Measurements from ENCODE around the gene ADORA3. TPM values are rescaled to one million over a fixed set of nuclear protein-coding genes. Genes with fewer than 3 reads are reported as not detected.

The ADORA3 gene
- total and polyA plus RNA-seq, 2 donors, result 5.8 to 11.0 TPM

DNA sequence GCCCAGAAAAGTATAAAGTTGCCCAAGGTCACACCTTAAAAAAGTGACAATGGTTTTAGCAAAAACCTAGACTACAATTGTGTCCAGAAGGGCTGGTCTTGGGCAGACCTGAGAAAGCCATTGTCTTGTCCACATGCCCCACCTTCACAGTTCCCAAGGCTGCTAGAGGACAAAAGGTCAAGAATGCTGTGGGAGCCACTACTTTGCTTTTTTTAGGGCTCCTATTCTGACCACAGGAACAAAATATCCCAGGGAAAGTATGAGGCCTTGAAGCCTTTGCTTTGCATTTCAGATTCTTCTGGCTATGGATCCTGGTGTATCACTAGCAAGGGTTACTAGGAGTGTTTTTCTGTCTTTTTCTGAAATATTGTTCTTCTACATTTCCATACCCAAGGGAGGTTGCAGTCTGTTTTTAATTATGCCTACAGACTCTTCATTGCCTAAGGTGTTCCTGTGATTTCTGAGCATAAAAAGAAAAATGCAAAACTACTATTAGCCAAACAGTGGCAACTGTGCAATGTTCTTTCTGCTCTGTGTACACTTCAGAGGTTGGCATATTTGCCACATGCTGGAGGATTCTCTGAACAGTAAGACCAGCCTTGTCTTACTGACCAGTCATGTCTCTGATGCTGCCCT is 18.9 kb downstream of the ADORA3 start:
- no peak for DNase-seq (ENCODE audit: low read depth in 6 of 9, low spot score in 9 of 9)
- no peaks in the 10 kb centered on the region for H3K27me3 ChIP-seq (ENCODE audit: control insufficient read depth in 2 of 2, insufficient read depth in 1 of 2, low read length in 1 of 2)
- no peak overlapping the region for H3K27ac ChIP-seq (ENCODE audit: low read depth in 1 of 2, low read length in 1 of 2)
- no peaks in the 10 kb centered on the region for H3K36me3 ChIP-seq (ENCODE audit: control insufficient read depth in 2 of 2, insufficient read depth in 2 of 2, low read length in 1 of 2)
- no peaks in the 10 kb centered on the region for H3K9me3 ChIP-seq (ENCODE audit: control insufficient read depth in 2 of 2, insufficient read depth in 1 of 2, low read length in 1 of 2)
- H3K4me3 ChIP-seq (ENCODE audit: low read length in 2 of 2), result no peak overlapping the region
- peaks cover 0 to 5% of the 10 kb centered on the region in 2 donors for H3K4me1 ChIP-seq (ENCODE audit: control insufficient read depth in 2 of 2, insufficient read depth in 2 of 2, low read length in 2 of 2)

DNA sequence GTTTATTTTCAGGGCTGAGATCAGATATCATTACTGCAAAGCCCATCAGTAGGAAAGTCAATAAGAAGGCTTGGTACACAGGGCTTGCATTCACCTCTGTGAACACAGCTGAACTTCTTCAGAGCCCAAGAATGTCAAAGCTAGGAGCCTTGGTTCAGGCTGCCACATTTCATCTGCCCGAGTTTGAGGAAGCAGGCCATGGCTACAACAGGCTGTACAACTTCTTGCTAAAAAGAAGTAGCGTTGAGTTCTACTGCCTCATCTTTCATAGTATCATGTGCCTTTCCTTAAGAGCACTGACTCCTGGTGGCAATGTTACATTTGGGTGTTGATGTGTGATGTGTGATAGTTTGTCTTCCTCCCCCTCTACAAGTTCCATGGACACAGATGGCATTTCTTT is 19.6 kb downstream of the ADORA3 start:
- Histone ChIP-seq H3K27ac (ENCODE audit: low read depth in 1 of 2, low read length in 1 of 2) (no peak overlapping the region), H3K36me3 (ENCODE audit: control insufficient read depth in 2 of 2, insufficient read depth in 2 of 2, low read length in 1 of 2) (no peaks in the 10 kb centered on the region), H3K4me3 (ENCODE audit: low read length in 2 of 2) (no peak overlapping the region), H3K27me3 (ENCODE audit: control insufficient read depth in 2 of 2, insufficient read depth in 1 of 2, low read length in 1 of 2) (no peaks in the 10 kb centered on the region), H3K9me3 (ENCODE audit: control insufficient read depth in 2 of 2, insufficient read depth in 1 of 2, low read length in 1 of 2) (no peaks in the 10 kb centered on the region), H3K4me1 (ENCODE audit: control insufficient read depth in 2 of 2, insufficient read depth in 2 of 2, low read length in 2 of 2) (peaks cover 0 to 5% of the 10 kb centered on the region in 2 donors)
- DNase-seq (ENCODE audit: low read depth in 6 of 9, low spot score in 9 of 9), result no peak
- 60% methylated on average over 2 of the region's 2 CpGs for WGBS

DNA sequence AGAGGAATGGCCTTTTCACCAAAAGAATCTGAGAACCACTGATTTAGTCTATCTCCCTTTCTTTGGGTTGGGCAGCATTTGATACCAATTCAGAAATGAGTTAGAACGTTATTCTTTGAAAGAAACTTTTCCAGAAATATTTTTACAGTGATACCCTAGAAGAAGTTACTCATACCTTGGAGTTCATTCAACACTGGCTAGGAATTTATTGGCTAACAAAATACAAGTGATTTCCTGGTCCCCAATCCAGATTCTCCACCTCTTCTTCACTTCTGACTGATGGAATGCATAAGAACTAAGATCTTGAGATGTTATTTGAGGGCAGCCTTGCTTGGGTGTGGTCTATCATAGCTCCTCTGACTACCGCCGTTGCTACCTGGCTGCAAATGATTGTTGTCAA is 20.3 kb downstream of the ADORA3 start:
- no peak overlapping the region for H3K4me3 ChIP-seq (ENCODE audit: low read length in 2 of 2)
- no peaks in the 10 kb centered on the region for H3K27me3 ChIP-seq (ENCODE audit: control insufficient read depth in 2 of 2, insufficient read depth in 1 of 2, low read length in 1 of 2)
- WGBS, result 80% methylated on average over 3 of the region's 3 CpGs
- H3K9me3 ChIP-seq (ENCODE audit: control insufficient read depth in 2 of 2, insufficient read depth in 1 of 2, low read length in 1 of 2), result no peaks in the 10 kb centered on the region
- H3K36me3 ChIP-seq (ENCODE audit: control insufficient read depth in 2 of 2, insufficient read depth in 2 of 2, low read length in 1 of 2), result no peaks in the 10 kb centered on the region
- no peak overlapping the region for H3K27ac ChIP-seq (ENCODE audit: low read depth in 1 of 2, low read length in 1 of 2)
- H3K4me1 ChIP-seq (ENCODE audit: control insufficient read depth in 2 of 2, insufficient read depth in 2 of 2, low read length in 2 of 2), result peaks cover 0 to 6% of the 10 kb centered on the region in 2 donors
- DNase-seq (ENCODE audit: low read depth in 6 of 9, low spot score in 9 of 9), result no peak

DNA sequence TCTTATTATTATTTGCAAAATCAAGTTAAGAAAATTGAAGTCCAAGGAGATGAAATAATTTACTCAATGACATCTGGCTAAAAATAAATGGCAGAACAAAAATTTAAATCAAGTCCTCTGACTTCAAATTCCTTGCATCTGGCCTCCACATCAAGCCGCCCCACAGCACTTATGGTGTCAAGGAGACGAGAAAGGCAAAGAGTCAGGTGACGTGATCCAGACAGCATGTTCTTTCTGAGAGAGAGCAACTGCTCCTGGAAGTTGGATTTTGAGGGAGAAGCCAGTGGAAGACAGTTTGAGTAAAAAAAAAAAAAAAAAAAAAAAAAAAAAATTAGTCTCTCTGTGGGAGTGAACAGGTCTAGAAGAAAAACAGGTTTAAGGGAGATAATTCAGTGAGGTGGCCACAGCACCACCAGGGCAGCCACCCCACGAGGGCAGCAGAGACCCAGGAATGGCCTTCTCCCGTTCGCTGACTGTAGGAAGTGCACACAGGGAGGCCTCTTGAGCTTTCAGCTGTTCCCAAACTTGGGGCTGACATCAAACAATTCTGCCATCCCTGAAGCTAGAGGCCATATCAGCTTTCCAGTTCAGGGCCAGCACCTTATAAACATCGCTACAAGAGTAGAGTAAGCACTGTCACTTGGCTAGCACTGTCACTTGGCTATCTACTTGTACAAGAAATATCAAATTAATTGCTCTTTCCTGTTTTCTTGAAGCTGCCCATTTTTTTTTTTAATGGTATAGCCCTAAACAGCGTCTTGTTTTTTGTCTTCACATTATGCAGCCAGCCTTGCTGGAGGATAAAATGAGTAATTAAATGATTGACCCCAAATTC is 21.8 kb downstream of the ADORA3 start:
- H3K4me3 ChIP-seq (ENCODE audit: low read length in 2 of 2), result no peak overlapping the region
- H3K27me3 ChIP-seq (ENCODE audit: control insufficient read depth in 2 of 2, insufficient read depth in 1 of 2, low read length in 1 of 2), result no peaks in the 10 kb centered on the region
- H3K4me1 ChIP-seq (ENCODE audit: control insufficient read depth in 2 of 2, insufficient read depth in 2 of 2, low read length in 2 of 2), result peaks cover 7 to 22% of the 10 kb centered on the region in 2 donors
- peak in 4 of 9 donors; percentile 37 to 71 (median 58) for DNase-seq (ENCODE audit: low read depth in 6 of 9, low spot score in 9 of 9)
- no peaks in the 10 kb centered on the region for H3K9me3 ChIP-seq (ENCODE audit: control insufficient read depth in 2 of 2, insufficient read depth in 1 of 2, low read length in 1 of 2)
- 52% methylated on average over 8 of the region's 8 CpGs for WGBS
- no peak overlapping the region for H3K27ac ChIP-seq (ENCODE audit: low read depth in 1 of 2, low read length in 1 of 2)
- no peaks in the 10 kb centered on the region for H3K36me3 ChIP-seq (ENCODE audit: control insufficient read depth in 2 of 2, insufficient read depth in 2 of 2, low read length in 1 of 2)

DNA sequence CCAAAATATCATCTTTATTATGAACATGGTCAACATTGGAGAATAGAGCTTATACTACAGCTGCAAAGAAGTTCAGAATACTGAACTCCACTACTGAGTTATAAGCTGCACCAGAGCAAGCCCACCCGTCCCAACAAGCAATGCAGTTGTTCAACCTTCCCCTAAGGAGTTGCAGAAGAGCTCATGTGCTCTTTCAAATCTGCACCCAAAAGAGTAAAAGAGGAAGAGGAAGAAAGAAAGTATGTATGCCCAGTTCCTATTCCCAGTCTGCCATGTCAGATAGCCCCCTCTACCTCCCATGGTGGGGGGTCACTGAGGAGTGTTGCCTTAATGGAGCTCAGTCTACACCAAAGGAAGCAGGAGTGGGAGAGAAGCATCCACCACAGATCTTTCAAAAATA is 22.8 kb downstream of the ADORA3 start:
- Histone ChIP-seq H3K9me3 (ENCODE audit: control insufficient read depth in 2 of 2, insufficient read depth in 1 of 2, low read length in 1 of 2) (no peaks in the 10 kb centered on the region), H3K4me1 (ENCODE audit: control insufficient read depth in 2 of 2, insufficient read depth in 2 of 2, low read length in 2 of 2) (peaks cover 12 to 31% of the 10 kb centered on the region in 2 donors), H3K27me3 (ENCODE audit: control insufficient read depth in 2 of 2, insufficient read depth in 1 of 2, low read length in 1 of 2) (no peaks in the 10 kb centered on the region), H3K36me3 (ENCODE audit: control insufficient read depth in 2 of 2, insufficient read depth in 2 of 2, low read length in 1 of 2) (no peaks in the 10 kb centered on the region), H3K27ac (ENCODE audit: low read depth in 1 of 2, low read length in 1 of 2) (no peak overlapping the region), H3K4me3 (ENCODE audit: low read length in 2 of 2) (no peak overlapping the region)
- DNase-seq (ENCODE audit: low read depth in 6 of 9, low spot score in 9 of 9), result no peak
- WGBS, result 89% methylated on average over 1 of the region's 1 CpG

DNA sequence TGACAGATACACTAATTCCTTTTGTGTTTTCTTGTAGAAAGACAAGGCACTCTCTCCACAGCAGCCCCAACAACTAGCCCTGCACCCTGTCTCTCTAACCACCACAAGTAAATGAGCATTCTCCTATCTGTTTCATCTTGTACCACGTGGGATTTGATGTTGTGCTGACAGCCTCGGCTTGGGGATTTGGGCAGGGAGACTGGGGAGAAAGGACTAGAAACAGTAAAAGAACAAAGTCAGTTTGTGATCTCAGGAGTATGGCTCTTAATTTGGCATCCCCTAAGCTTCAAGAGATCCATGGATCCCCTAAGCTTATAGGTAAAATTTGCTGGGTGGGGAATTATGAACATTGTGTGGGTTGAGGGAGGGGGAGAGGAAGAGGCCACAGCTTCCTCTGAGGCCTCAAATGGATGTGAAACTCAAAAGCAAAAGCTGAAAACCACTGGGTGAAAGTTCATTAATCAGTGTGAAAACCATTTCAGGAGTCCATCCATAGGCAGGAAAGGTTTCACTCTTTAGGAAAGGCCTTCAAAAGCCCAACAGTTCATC is 26.6 kb downstream of the ADORA3 start:
- peak in 8 of 9 donors; percentile 32 to 85 (median 58) for DNase-seq (ENCODE audit: low read depth in 6 of 9, low spot score in 9 of 9)
- Histone ChIP-seq H3K4me3 (ENCODE audit: low read length in 2 of 2) (no peak overlapping the region), H3K27me3 (ENCODE audit: control insufficient read depth in 2 of 2, insufficient read depth in 1 of 2, low read length in 1 of 2) (no peaks in the 10 kb centered on the region), H3K36me3 (ENCODE audit: control insufficient read depth in 2 of 2, insufficient read depth in 2 of 2, low read length in 1 of 2) (no peaks in the 10 kb centered on the region), H3K27ac (ENCODE audit: low read depth in 1 of 2, low read length in 1 of 2) (peak overlapping the region; percentile 80 to 85), H3K4me1 (ENCODE audit: control insufficient read depth in 2 of 2, insufficient read depth in 2 of 2, low read length in 2 of 2) (peaks cover 15 to 47% of the 10 kb centered on the region in 2 donors), H3K9me3 (ENCODE audit: control insufficient read depth in 2 of 2, insufficient read depth in 1 of 2, low read length in 1 of 2) (no peaks in the 10 kb centered on the region)
- WGBS, result 4% methylated on average over 2 of the region's 2 CpGs

DNA sequence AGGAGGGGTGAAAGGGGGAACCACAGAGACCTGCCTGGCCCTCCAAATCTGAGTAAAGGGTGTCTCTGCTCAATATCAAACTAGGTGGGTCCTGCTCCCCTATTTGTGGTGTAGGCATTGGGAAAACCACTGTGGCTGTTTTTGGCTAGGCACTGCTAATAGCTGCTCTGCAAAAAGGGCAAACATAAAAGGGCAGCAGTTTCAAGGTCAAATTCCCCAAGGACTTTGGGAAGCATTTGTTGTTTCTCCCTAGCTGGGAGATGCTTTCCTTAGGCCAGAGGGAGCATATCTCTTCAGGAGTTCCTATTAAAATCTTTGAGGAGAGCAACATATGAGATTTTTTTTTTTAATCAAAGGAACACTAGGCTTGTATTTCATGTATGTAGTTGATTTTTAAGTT is 27.2 kb downstream of the ADORA3 start:
- H3K27me3 ChIP-seq (ENCODE audit: control insufficient read depth in 2 of 2, insufficient read depth in 1 of 2, low read length in 1 of 2), result no peaks in the 10 kb centered on the region
- no peaks in the 10 kb centered on the region for H3K36me3 ChIP-seq (ENCODE audit: control insufficient read depth in 2 of 2, insufficient read depth in 2 of 2, low read length in 1 of 2)
- H3K9me3 ChIP-seq (ENCODE audit: control insufficient read depth in 2 of 2, insufficient read depth in 1 of 2, low read length in 1 of 2), result no peaks in the 10 kb centered on the region
- H3K27ac ChIP-seq (ENCODE audit: low read depth in 1 of 2, low read length in 1 of 2), result peak overlapping the region; percentile 36 to 85
- H3K4me1 ChIP-seq (ENCODE audit: control insufficient read depth in 2 of 2, insufficient read depth in 2 of 2, low read length in 2 of 2), result peaks cover 17 to 48% of the 10 kb centered on the region in 2 donors
- H3K4me3 ChIP-seq (ENCODE audit: low read length in 2 of 2), result no peak overlapping the region
- no peak for DNase-seq (ENCODE audit: low read depth in 6 of 9, low spot score in 9 of 9)

DNA sequence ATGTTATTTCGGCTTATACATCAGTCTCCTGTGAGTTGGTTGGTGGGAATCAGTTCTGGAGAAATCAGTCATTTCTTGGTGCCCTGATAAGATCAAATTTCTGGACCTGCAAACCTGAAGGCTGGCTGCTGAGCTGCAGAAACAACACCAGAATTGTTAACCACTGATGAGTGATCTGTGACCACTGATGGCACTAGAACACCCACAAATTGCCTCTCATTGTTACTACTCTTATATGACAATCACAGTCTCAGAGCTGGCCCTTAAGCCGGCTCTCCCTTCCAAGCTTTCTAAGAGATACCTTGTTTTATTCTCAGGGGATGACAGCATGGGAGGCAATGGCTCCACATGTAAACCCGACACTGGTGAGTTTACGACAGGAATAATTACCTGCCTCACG is 27.7 kb downstream of the ADORA3 start:
- DNase-seq (ENCODE audit: low read depth in 6 of 9, low spot score in 9 of 9), result no peak
- Histone ChIP-seq H3K9me3 (ENCODE audit: control insufficient read depth in 2 of 2, insufficient read depth in 1 of 2, low read length in 1 of 2) (no peaks in the 10 kb centered on the region), H3K4me1 (ENCODE audit: control insufficient read depth in 2 of 2, insufficient read depth in 2 of 2, low read length in 2 of 2) (peaks cover 22 to 50% of the 10 kb centered on the region in 2 donors), H3K27ac (ENCODE audit: low read depth in 1 of 2, low read length in 1 of 2) (peak overlapping the region in 1 of 2 donors; percentile 11), H3K27me3 (ENCODE audit: control insufficient read depth in 2 of 2, insufficient read depth in 1 of 2, low read length in 1 of 2) (no peaks in the 10 kb centered on the region), H3K36me3 (ENCODE audit: control insufficient read depth in 2 of 2, insufficient read depth in 2 of 2, low read length in 1 of 2) (no peaks in the 10 kb centered on the region), H3K4me3 (ENCODE audit: low read length in 2 of 2) (no peak overlapping the region)
- 83% methylated on average over 5 of the region's 5 CpGs for WGBS

DNA sequence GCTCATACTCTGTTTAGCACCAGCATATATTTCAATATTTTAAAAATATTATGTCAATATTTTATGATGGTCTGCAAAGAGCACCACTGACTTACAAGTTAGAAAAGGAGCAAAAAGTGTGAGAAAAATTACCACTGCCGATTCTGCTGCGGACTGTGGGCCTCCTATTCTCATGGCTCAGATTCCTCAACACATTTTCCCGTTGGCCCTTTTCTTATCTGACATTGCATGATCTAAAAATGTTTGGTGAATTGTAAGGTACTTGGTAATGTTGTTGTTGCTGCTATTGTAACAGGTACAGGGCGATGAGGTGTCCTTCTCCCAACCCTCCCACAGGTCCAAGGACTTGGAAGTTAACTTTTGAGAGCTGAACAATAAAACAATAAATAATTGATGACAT is 28.9 kb downstream of the ADORA3 start:
- peak overlapping the region; percentile 16 to 45 for H3K4me3 ChIP-seq (ENCODE audit: low read length in 2 of 2)
- 55% methylated on average over 4 of the region's 4 CpGs for WGBS
- DNase-seq (ENCODE audit: low read depth in 6 of 9, low spot score in 9 of 9), result no peak

More for the DNA sequence above, 28.9 kb downstream of the ADORA3 start:
- H3K36me3 ChIP-seq (ENCODE audit: control insufficient read depth in 2 of 2, insufficient read depth in 2 of 2, low read length in 1 of 2), result peaks cover 2 to 6% of the 10 kb centered on the region in 2 donors
- peak overlapping the region; percentile 8 to 46 for H3K27ac ChIP-seq (ENCODE audit: low read depth in 1 of 2, low read length in 1 of 2)
- peaks cover 23 to 57% of the 10 kb centered on the region in 2 donors for H3K4me1 ChIP-seq (ENCODE audit: control insufficient read depth in 2 of 2, insufficient read depth in 2 of 2, low read length in 2 of 2)
- no peaks in the 10 kb centered on the region for H3K27me3 ChIP-seq (ENCODE audit: control insufficient read depth in 2 of 2, insufficient read depth in 1 of 2, low read length in 1 of 2)
- no peaks in the 10 kb centered on the region for H3K9me3 ChIP-seq (ENCODE audit: control insufficient read depth in 2 of 2, insufficient read depth in 1 of 2, low read length in 1 of 2)
